Neural cell (in vitro differentiated cells): Measurements from ENCODE around the gene ADGRD2. TPM values are rescaled to one million over a fixed set of nuclear protein-coding genes. Genes with fewer than 3 reads are reported as not detected.

Experiments
- H2AFZ ChIP-seq: fragments of 200-600, 300-800 bp; sonication (generic), shearing (Covaris generic); 2 replicates; pipeline ENCODE4 v1.6.0; 2014; ENCODE audit warnings: low read depth, mild to moderate bottlenecking, antibody characterized with exemption, low read length, moderate library complexity
- H3F3A ChIP-seq: fragments of 200-600 bp; shearing (Covaris generic); 2 replicates; pipeline ENCODE4 v1.6.1; 2016; ENCODE audit warnings: mild to moderate bottlenecking, moderate library complexity, mixed read lengths, antibody characterized with exemption, low read length; ENCODE audit not compliant: insufficient read depth, poor library complexity, severe bottlenecking
- H3K27ac ChIP-seq: fragments of 200-600, 300-800 bp; sonication (generic), shearing (Covaris generic); 2 replicates; pipeline ENCODE4 v1.5.1; 2014; ENCODE audit warnings: mild to moderate bottlenecking, low read length, moderate library complexity
- H3K27me3 ChIP-seq: fragments of 300-800, 200-600 bp; sonication (generic), shearing (Covaris generic); 2 replicates; pipeline ENCODE4 v1.6.0; 2014; ENCODE audit warnings: mild to moderate bottlenecking, low read depth, low read length, moderate library complexity; ENCODE audit not compliant: insufficient read depth
- H3K36me3 ChIP-seq: fragments of 300-800, 200-600 bp; sonication (generic), shearing (Covaris generic); 2 replicates; pipeline ENCODE4 v1.5.1; 2014; ENCODE audit warnings: mild to moderate bottlenecking, antibody characterized with exemption, low read length, moderate library complexity; ENCODE audit not compliant: insufficient read depth
- H3K4me2 ChIP-seq: fragments of 300-800, 200-600 bp; sonication (generic), shearing (Covaris generic); 2 replicates; pipeline ENCODE4 v1.6.0; 2014; ENCODE audit warnings: mild to moderate bottlenecking, low read length
- H3K4me3 ChIP-seq: fragments of 300-800, 200-600 bp; sonication (generic), shearing (Covaris generic); 2 replicates; pipeline ENCODE4 v1.5.1; 2014; ENCODE audit warnings: mild to moderate bottlenecking, low read length, moderate library complexity
- H3K79me2 ChIP-seq: fragments of 200-600 bp; shearing (Covaris generic); replicated peaks from 2 replicates; pipeline ENCODE4 v1.6.0; 2014; ENCODE audit warnings: mild to moderate bottlenecking, low read length, moderate library complexity; ENCODE audit not compliant: insufficient read depth
- H3K9ac ChIP-seq: fragments of 300-800, 200-600 bp; sonication (generic), shearing (Covaris generic); 2 replicates; pipeline ENCODE4 v1.6.1; 2016; ENCODE audit warnings: mild to moderate bottlenecking, low read length, mixed read lengths
- H3K9me2 ChIP-seq: fragments of 200-600 bp; shearing (Covaris generic); 2 replicates; pipeline ENCODE4 v1.6.1; 2016; ENCODE audit warnings: mild to moderate bottlenecking, low read length, mixed read lengths; ENCODE audit not compliant: insufficient read depth
- H3K9me3 ChIP-seq: fragments of 200-600, 300-800 bp; sonication (generic), shearing (Covaris generic); 2 replicates; pipeline ENCODE4 v1.6.1; 2016; ENCODE audit warnings: mild to moderate bottlenecking, mixed run types, low read length, moderate library complexity, mixed read lengths
- H4K20me1 ChIP-seq: fragments of 200-600 bp; shearing (Covaris generic); 2 replicates; pipeline ENCODE4 v1.6.1; 2016; ENCODE audit warnings: mild to moderate bottlenecking, mixed run types; ENCODE audit not compliant: insufficient read depth
- EP300 ChIP-seq: fragments of 450-650 bp; conservative IDR thresholded peaks from 2 replicates; pipeline ENCODE4 v1.6.1; 2014; ENCODE audit warnings: antibody characterized with exemption, mild to moderate bottlenecking, moderate library complexity; ENCODE audit not compliant: poor library complexity, severe bottlenecking
- EZH2 ChIP-seq: fragments of 200-600, 300-800 bp; shearing (Covaris generic), sonication (generic); IDR thresholded peaks from 2 replicates; pipeline ENCODE4 v1.6.1; 2014; ENCODE audit warnings: antibody characterized with exemption, low read length, borderline replicate concordance, mild to moderate bottlenecking; ENCODE audit not compliant: insufficient read depth, poor library complexity, severe bottlenecking
- MXI1 ChIP-seq: fragments of 450-650 bp; conservative IDR thresholded peaks from 2 replicates; pipeline ENCODE4 v1.6.1; 2014; ENCODE audit warnings: antibody characterized with exemption, mild to moderate bottlenecking; ENCODE audit not compliant: poor library complexity, severe bottlenecking
- POLR2AphosphoS5 ChIP-seq: IDR thresholded peaks from 2 replicates; pipeline ENCODE4 v1.6.1; 2012
- RAD21 ChIP-seq: fragments of 450-650 bp; conservative IDR thresholded peaks from 2 replicates; pipeline ENCODE4 v1.6.1; 2014; ENCODE audit warnings: antibody characterized with exemption, mild to moderate bottlenecking, moderate library complexity
- REST ChIP-seq: IDR thresholded peaks from 2 replicates; pipeline ENCODE4 v1.6.1; 2012; ENCODE audit warnings: borderline replicate concordance
- SMC3 ChIP-seq: fragments of 450-650 bp; conservative IDR thresholded peaks from 2 replicates; pipeline ENCODE4 v1.6.1; 2014; ENCODE audit warnings: antibody characterized with exemption, mild to moderate bottlenecking, moderate library complexity; ENCODE audit not compliant: poor library complexity
- TAF1 ChIP-seq: IDR thresholded peaks from 2 replicates; pipeline ENCODE4 v1.6.1; 2012; ENCODE audit warnings: low read depth
- polyA plus RNA-seq: library from polyadenylated mRNA; depleted of rRNA; stranded (reverse); fragments of >200 nt; gene quantifications from 2 replicates; pipeline ENCODE4 v1.2.3, GENCODE V29; 2014
- TF ChIP-seq, protein P1 (sequence below): fragments of 450-650 bp; IDR thresholded peaks from 2 replicates; pipeline ENCODE4 v1.5.1; 2014; ENCODE audit warnings: antibody characterized with exemption, mild to moderate bottlenecking, moderate library complexity; ENCODE audit not compliant: poor library complexity, severe bottlenecking

Gene ADGRD2
- polyA plus RNA-seq, 1 donor from 2014 or later = not detected

DNA sequence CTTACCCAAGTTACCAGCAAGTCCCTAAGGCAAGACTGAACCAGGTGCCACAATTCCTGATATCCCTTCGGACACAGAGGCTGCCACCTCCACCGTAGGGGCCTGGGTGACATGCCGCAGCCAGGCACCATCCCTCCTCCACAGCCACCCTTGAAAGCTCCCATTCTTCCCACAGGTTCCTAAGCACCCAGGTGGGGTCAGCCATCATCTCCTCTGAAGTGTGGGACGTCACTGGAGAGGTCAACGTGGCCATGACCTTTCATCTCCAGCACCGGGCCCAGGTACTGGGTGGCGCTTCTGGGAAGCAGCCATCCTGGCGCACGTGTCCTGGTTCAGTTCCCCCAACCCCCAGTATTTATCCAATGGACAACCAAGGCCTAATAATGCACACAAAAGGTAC is 8.2 kb downstream of the ADGRD2 start:
- H3K27me3 ChIP-seq = no peaks in the 10 kb centered on the region
- no peak overlapping the region for H3K4me2 ChIP-seq
- TF ChIP-seq EZH2 = no peak
- no peak for TF ChIP-seq TAF1
- TF ChIP-seq, protein P1, sequence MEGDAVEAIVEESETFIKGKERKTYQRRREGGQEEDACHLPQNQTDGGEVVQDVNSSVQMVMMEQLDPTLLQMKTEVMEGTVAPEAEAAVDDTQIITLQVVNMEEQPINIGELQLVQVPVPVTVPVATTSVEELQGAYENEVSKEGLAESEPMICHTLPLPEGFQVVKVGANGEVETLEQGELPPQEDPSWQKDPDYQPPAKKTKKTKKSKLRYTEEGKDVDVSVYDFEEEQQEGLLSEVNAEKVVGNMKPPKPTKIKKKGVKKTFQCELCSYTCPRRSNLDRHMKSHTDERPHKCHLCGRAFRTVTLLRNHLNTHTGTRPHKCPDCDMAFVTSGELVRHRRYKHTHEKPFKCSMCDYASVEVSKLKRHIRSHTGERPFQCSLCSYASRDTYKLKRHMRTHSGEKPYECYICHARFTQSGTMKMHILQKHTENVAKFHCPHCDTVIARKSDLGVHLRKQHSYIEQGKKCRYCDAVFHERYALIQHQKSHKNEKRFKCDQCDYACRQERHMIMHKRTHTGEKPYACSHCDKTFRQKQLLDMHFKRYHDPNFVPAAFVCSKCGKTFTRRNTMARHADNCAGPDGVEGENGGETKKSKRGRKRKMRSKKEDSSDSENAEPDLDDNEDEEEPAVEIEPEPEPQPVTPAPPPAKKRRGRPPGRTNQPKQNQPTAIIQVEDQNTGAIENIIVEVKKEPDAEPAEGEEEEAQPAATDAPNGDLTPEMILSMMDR = no peak
- TF ChIP-seq MXI1 = no peak
- TF ChIP-seq SMC3 = no peak
- TF ChIP-seq POLR2AphosphoS5 = no peak
- no peak for TF ChIP-seq EP300
- no peak for TF ChIP-seq RAD21
- TF ChIP-seq REST = no peak
- no peak overlapping the region for H2AFZ ChIP-seq
- H3K9me3 ChIP-seq = no peaks in the 10 kb centered on the region
- no peaks in the 10 kb centered on the region for H3F3A ChIP-seq
- no peaks in the 10 kb centered on the region for H3K9me2 ChIP-seq
- no peaks in the 10 kb centered on the region for H3K36me3 ChIP-seq
- H3K79me2 ChIP-seq = no peaks in the 10 kb centered on the region
- H3K9ac ChIP-seq = no peak overlapping the region
- H4K20me1 ChIP-seq = no peaks in the 10 kb centered on the region
- H3K4me3 ChIP-seq = no peak overlapping the region
- no peak overlapping the region for H3K27ac ChIP-seq

DNA sequence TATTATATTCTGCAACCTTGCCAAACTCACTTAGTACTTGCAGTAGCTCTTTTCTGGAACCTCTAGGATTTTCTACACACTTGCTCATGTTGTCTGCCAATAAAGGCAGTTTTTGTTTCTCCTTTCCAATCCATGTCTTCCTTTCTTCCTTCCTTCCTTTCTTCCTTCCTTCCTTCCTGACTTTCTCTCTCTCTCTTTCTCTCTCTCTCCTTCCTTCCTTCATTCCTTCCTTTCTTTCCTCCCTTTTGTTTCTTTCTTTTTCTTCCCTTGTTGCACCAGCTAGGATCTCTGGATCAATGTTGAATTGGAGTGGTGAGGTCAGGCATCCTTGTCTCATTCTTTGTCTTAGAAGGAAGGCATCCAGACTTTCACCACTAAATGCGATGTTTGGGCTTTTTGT is 12.5 kb downstream of the ADGRD2 start:
- no peak for TF ChIP-seq SMC3
- TF ChIP-seq REST = no peak
- no peak for TF ChIP-seq TAF1
- TF ChIP-seq EP300 = no peak
- no peak for TF ChIP-seq EZH2
- no peak for TF ChIP-seq POLR2AphosphoS5
- TF ChIP-seq, protein P1 = no peak
- no peak for TF ChIP-seq RAD21
- TF ChIP-seq MXI1 = no peak
- H2AFZ ChIP-seq = no peak overlapping the region
- no peaks in the 10 kb centered on the region for H3K9me3 ChIP-seq

More for the DNA sequence above, 12.5 kb downstream of the ADGRD2 start:
- Histone ChIP-seq H3K27ac (no peak overlapping the region), H3K4me2 (no peak overlapping the region), H3K27me3 (no peaks in the 10 kb centered on the region), H3K36me3 (no peaks in the 10 kb centered on the region), H3K9ac (no peak overlapping the region), H3K4me3 (no peak overlapping the region), H3K9me2 (no peaks in the 10 kb centered on the region), H4K20me1 (no peaks in the 10 kb centered on the region), H3F3A (no peaks in the 10 kb centered on the region), H3K79me2 (no peaks in the 10 kb centered on the region)
